Natural killer cell (primary cell): ENCODE data around the gene FAM78B. TPM values are rescaled to one million over a fixed set of nuclear protein-coding genes. Genes with fewer than 3 reads are reported as not detected.

Source experiments
- ATAC-seq, 3 donors: fragments of 150-1000 bp in 2 of 3; fragments of 200-7000 bp in 1 of 3; cut with Tn5 transposase; 1 replicate in 1 of 3; 2 replicates in 2 of 3; pipeline ENCODE4 v1.10.0; 2021; ENCODE audit warnings: mild to moderate bottlenecking in 2 of 3, moderate library complexity in 2 of 3
- DNase-seq, 2 donors: peaks; one replicate each; pipeline versions ENCODE4 v3.0.0 to v3.0.0-alpha.2; 2013 to 2021; ENCODE audit warnings: mixed read lengths in 1 of 2
- H3K27ac ChIP-seq: one replicate; pipeline ENCODE4 v1.5.1; 2013; ENCODE audit warnings: mild to moderate bottlenecking, low read length
- H3K27me3 ChIP-seq: one replicate; pipeline ENCODE4 v1.6.1; 2013; ENCODE audit warnings: low read length; ENCODE audit not compliant: control insufficient read depth, insufficient read depth
- H3K36me3 ChIP-seq: one replicate; pipeline ENCODE4 v1.6.1; 2013; ENCODE audit warnings: low read length; ENCODE audit not compliant: control insufficient read depth, insufficient read depth
- H3K4me1 ChIP-seq: one replicate; pipeline ENCODE4 v1.6.1; 2013; ENCODE audit warnings: low read length; ENCODE audit not compliant: control insufficient read depth, insufficient read depth
- H3K4me3 ChIP-seq: one replicate; pipeline ENCODE4 v1.5.1; 2013; ENCODE audit warnings: low read length
- H3K9me3 ChIP-seq: one replicate; pipeline ENCODE4 v1.6.1; 2013; ENCODE audit warnings: low read length; ENCODE audit not compliant: control insufficient read depth, insufficient read depth
- H3K27ac Mint-ChIP-seq, 2 donors: one replicate each; pipeline ENCODE4 v1.8.0; 2022; ENCODE audit warnings: mild to moderate bottlenecking in 2 of 2, mixed read lengths in 2 of 2, moderate library complexity in 1 of 2
- H3K27me3 Mint-ChIP-seq, 2 donors: one replicate each; pipeline ENCODE4 v1.8.0; 2022; ENCODE audit warnings: low read depth in 2 of 2, mixed read lengths in 2 of 2
- H3K36me3 Mint-ChIP-seq: one replicate; pipeline ENCODE4 v1.8.0; 2022; ENCODE audit warnings: mixed read lengths
- H3K4me1 Mint-ChIP-seq, 2 donors: one replicate each; pipeline ENCODE4 v1.8.0; 2022; ENCODE audit warnings: mixed read lengths in 2 of 2
- H3K4me3 Mint-ChIP-seq: one replicate; pipeline ENCODE4 v1.8.0; 2022; ENCODE audit warnings: mild to moderate bottlenecking, moderate library complexity, mixed read lengths
- H3K9me3 Mint-ChIP-seq, 2 donors: one replicate each; pipeline ENCODE4 v1.8.0; 2022; ENCODE audit warnings: mixed read lengths in 2 of 2
- CTCF ChIP-seq: fragments of 200-600 bp; IDR thresholded peaks from one replicate; pipeline ENCODE4 v1.8.0; 2022; ENCODE audit warnings: antibody characterized with exemption
- WGBS: methylation state at CpG from one replicate; pipeline ENCODE4 v1.1.7; 2013; ENCODE audit warnings: missing lambda C conversion rate; ENCODE audit not compliant: insufficient coverage; 5-methylcytosine and 5-hydroxymethylcytosine counted together
- intact Hi-C: fragments of 100-400 bp; cut with micrococcal nuclease; formaldehyde crosslinking; loops from one replicate; pipeline ENCODE4 v1.14.2; 2022
- total RNA-seq, 4 donors: library from RNA; stranded (reverse); fragments of 120-200 nt in 1 of 4; gene quantifications; one replicate each; pipeline versions ENCODE4 v1.2.3 to v1.2.4, GENCODE V29; 2013 to 2022

The FAM78B gene
- total RNA-seq, 3 donors from 2014 or later (not counting 1 experiment from before 2014, with no cell fraction given), result not detected

GRCh38 chr1:166172106-166172505 lies 5.3 kb upstream of the FAM78B start:
- no peak overlapping the region for H3K4me3 Mint-ChIP-seq
- intact Hi-C loops, result no loop called here
- WGBS, result 82% methylated on average over 2 of the region's 2 CpGs
- H3K27ac ChIP-seq, result no peak overlapping the region
- no peak overlapping the region for H3K4me3 ChIP-seq
- peaks cover 0 to 5% of the 10 kb centered on the region in 2 donors for H3K4me1 Mint-ChIP-seq
- no peaks in the 10 kb centered on the region for H3K36me3 ChIP-seq
- DNase-seq (no peak), ATAC-seq (no peak)
- H3K36me3 Mint-ChIP-seq, result no peaks in the 10 kb centered on the region
- H3K4me1 ChIP-seq, result no peaks in the 10 kb centered on the region
- H3K27ac Mint-ChIP-seq, result no peak overlapping the region
- no peak for TF ChIP-seq CTCF
- H3K9me3 ChIP-seq, result no peaks in the 10 kb centered on the region
- peaks cover 28 to 32% of the 10 kb centered on the region in 2 donors for H3K27me3 Mint-ChIP-seq
- H3K9me3 Mint-ChIP-seq, result no peaks in the 10 kb centered on the region
- H3K27me3 ChIP-seq, result peaks cover 3% of the 10 kb centered on the region

GRCh38 chr1:166170726-166171125 lies 3.9 kb upstream of the FAM78B start:
- H3K36me3 ChIP-seq, result no peaks in the 10 kb centered on the region
- H3K4me1 ChIP-seq, result peaks cover 3% of the 10 kb centered on the region
- DNase-seq (no peak), ATAC-seq (no peak)
- Mint-ChIP-seq H3K27me3 (peaks cover 27 to 32% of the 10 kb centered on the region in 2 donors), H3K4me3 (no peak overlapping the region), H3K4me1 (peaks cover 0 to 9% of the 10 kb centered on the region in 2 donors), H3K27ac (no peak overlapping the region), H3K36me3 (no peaks in the 10 kb centered on the region), H3K9me3 (no peaks in the 10 kb centered on the region)
- intact Hi-C loops, result no loop called here
- no peak overlapping the region for H3K27ac ChIP-seq
- no peak overlapping the region for H3K4me3 ChIP-seq
- TF ChIP-seq CTCF, result no peak
- 63% methylated on average over 2 of the region's 2 CpGs for WGBS
- H3K27me3 ChIP-seq, result peaks cover 3% of the 10 kb centered on the region
- H3K9me3 ChIP-seq, result no peaks in the 10 kb centered on the region

- Histone ChIP-seq H3K27ac (no peak overlapping the region), H3K27me3 (peaks cover 4% of the 10 kb centered on the region), H3K4me3 (no peak overlapping the region), H3K4me1 (peaks cover 8% of the 10 kb centered on the region), H3K9me3 (no peaks in the 10 kb centered on the region), H3K36me3 (no peaks in the 10 kb centered on the region)
- H3K27me3 Mint-ChIP-seq, result peaks cover 30% of the 10 kb centered on the region in 2 donors
- 66% methylated on average over 2 of the region's 2 CpGs for WGBS
- no peaks in the 10 kb centered on the region for H3K36me3 Mint-ChIP-seq
- H3K27ac Mint-ChIP-seq, result no peak overlapping the region
- TF ChIP-seq CTCF, result no peak
- peaks cover 0 to 13% of the 10 kb centered on the region in 2 donors for H3K4me1 Mint-ChIP-seq
- no peak overlapping the region for H3K4me3 Mint-ChIP-seq
- H3K9me3 Mint-ChIP-seq, result no peaks in the 10 kb centered on the region
- ATAC-seq (no peak), DNase-seq (no peak)
- intact Hi-C loops, result no loop called here
Measured at GRCh38 chr1:166170075-166170474, 3.3 kb upstream of the FAM78B start.

- no peaks in the 10 kb centered on the region for H3K36me3 ChIP-seq
- intact Hi-C loops, result no loop called here
- peaks cover 11% of the 10 kb centered on the region for H3K27me3 ChIP-seq
- peaks cover 8% of the 10 kb centered on the region for H3K4me1 ChIP-seq
- Mint-ChIP-seq H3K36me3 (no peaks in the 10 kb centered on the region), H3K9me3 (no peaks in the 10 kb centered on the region), H3K4me1 (peaks cover 0 to 13% of the 10 kb centered on the region in 2 donors), H3K27me3 (peaks cover 30 to 32% of the 10 kb centered on the region in 2 donors), H3K27ac (no peak overlapping the region), H3K4me3 (no peak overlapping the region)
- H3K9me3 ChIP-seq, result no peaks in the 10 kb centered on the region
- no peak overlapping the region for H3K4me3 ChIP-seq
- no peak for ATAC-seq
- WGBS, result 59% methylated on average over 2 of the region's 3 CpGs
- no peak for DNase-seq
- no peak overlapping the region for H3K27ac ChIP-seq
- no peak for TF ChIP-seq CTCF
Measured at GRCh38 chr1:166169182-166169581, 2.4 kb upstream of the FAM78B start.
